GM12872 (cell line): ENCODE data around the gene BAHD1.

Source experiments
- CTCF ChIP-seq: IDR thresholded peaks from 3 replicates; pipeline ENCODE4 v1.5.1; 2011; ENCODE audit warnings: low read depth, mild to moderate bottlenecking, low read length, moderate library complexity; ENCODE audit not compliant: insufficient read depth

BAHD1 gene

GRCh38 chr15:40450047-40450446 is 9.3 kb downstream of the BAHD1 start:
- TF ChIP-seq CTCF: no peak

- TF ChIP-seq CTCF: no peak
These were observed 10.9 kb downstream of the BAHD1 start for GRCh38 chr15:40451527-40452158.

GRCh38 chr15:40452296-40453090 is 11.7 kb downstream of the BAHD1 start:
- TF ChIP-seq CTCF: no peak

- no peak for TF ChIP-seq CTCF
These were observed 14.2 kb downstream of the BAHD1 start for GRCh38 chr15:40454904-40455391.

- TF ChIP-seq CTCF: no peak
These were observed 15.6 kb downstream of the BAHD1 start for GRCh38 chr15:40456299-40456712.

GRCh38 chr15:40456738-40457137 is 16.0 kb downstream of the BAHD1 start:
- TF ChIP-seq CTCF: no peak

GRCh38 chr15:40458495-40459371 is 18.0 kb downstream of the BAHD1 start:
- TF ChIP-seq CTCF: no peak
